WTC11 (cell line): Measurements from ENCODE around the gene PLCL2. TPM values are rescaled to one million over a fixed set of nuclear protein-coding genes. Genes with fewer than 3 reads are reported as not detected.

ENCODE experiments used
- ATAC-seq: fragments of 200-7000 bp; cut with Tn5 transposase; 2 replicates; pipeline ENCODE4 v1.10.0; 2021; ENCODE audit warnings: mild to moderate bottlenecking, moderate library complexity
- CTCF ChIA-PET: fragments of 300-600 bp; sonication (Branson Sonifier 250); formaldehyde crosslinking; loops from one replicate; lab custom pipeline; 2021; ENCODE audit warnings: antibody characterized with exemption; lab: Charles Lee
- POLR2A ChIA-PET: fragments of 350-600 bp; sonication (Branson Sonifier 250); formaldehyde crosslinking; loops from one replicate; lab custom pipeline; 2021; ENCODE audit warnings: antibody characterized with exemption; lab: Charles Lee
- DNase-seq: peaks from one replicate; pipeline ENCODE4 v3.0.0; 2021; ENCODE audit warnings: low spot score
- H3K27ac Mint-ChIP-seq: 2 replicates; pipeline ENCODE4 v1.8.0; 2021; ENCODE audit warnings: mixed read lengths
- H3K27me3 Mint-ChIP-seq: 2 replicates; pipeline ENCODE4 v1.8.0; 2021; ENCODE audit warnings: low read depth, mild to moderate bottlenecking, moderate library complexity, mixed read lengths
- H3K36me3 Mint-ChIP-seq: 2 replicates; pipeline ENCODE4 v1.8.0; 2021; ENCODE audit warnings: mixed read lengths
- H3K4me1 Mint-ChIP-seq: 2 replicates; pipeline ENCODE4 v1.8.0; 2022; ENCODE audit warnings: mixed read lengths
- H3K4me3 Mint-ChIP-seq: 2 replicates; pipeline ENCODE4 v1.8.0; 2021; ENCODE audit warnings: mild to moderate bottlenecking, moderate library complexity, mixed read lengths
- H3K9me3 Mint-ChIP-seq: 2 replicates; pipeline ENCODE4 v1.8.0; 2021; ENCODE audit warnings: mixed read lengths
- AFF4 ChIP-seq: sonication (generic); formaldehyde crosslinking; IDR thresholded peaks from 2 replicates; pipeline ENCODE4 v1.8.1; 2023; ENCODE audit warnings: mild to moderate bottlenecking, missing genetic modification reagents, borderline replicate concordance
- ATF2 ChIP-seq: sonication (generic); formaldehyde crosslinking; IDR thresholded peaks from 2 replicates; pipeline ENCODE4 v1.8.1; 2022; ENCODE audit warnings: low read depth, missing genetic modification reagents, borderline replicate concordance
- ATF3 ChIP-seq: sonication (generic); formaldehyde crosslinking; conservative IDR thresholded peaks from 2 replicates; pipeline ENCODE4 v1.8.1; 2022; ENCODE audit warnings: mild to moderate bottlenecking, missing genetic modification reagents
- CREB1 ChIP-seq: sonication (generic); formaldehyde crosslinking; IDR thresholded peaks from 2 replicates; pipeline ENCODE4 v1.8.0; 2023; ENCODE audit warnings: mild to moderate bottlenecking, missing genetic modification reagents
- CREM ChIP-seq: sonication (generic); formaldehyde crosslinking; IDR thresholded peaks from 2 replicates; pipeline ENCODE4 v1.8.1; 2022; ENCODE audit warnings: mild to moderate bottlenecking, missing genetic modification reagents, moderate library complexity
- CTCF ChIP-seq: fragments of 200-600 bp; IDR thresholded peaks from 2 replicates; pipeline ENCODE4 v1.8.0; 2022; ENCODE audit warnings: antibody characterized with exemption
- ERG ChIP-seq: fragments of 250-450 bp; sonication (Bioruptor Pico); IDR thresholded peaks from 2 replicates; pipeline ENCODE4 v1.8.0; 2021; ENCODE audit warnings: mild to moderate bottlenecking
- FOXJ3 ChIP-seq: sonication (generic); formaldehyde crosslinking; IDR thresholded peaks from 2 replicates; pipeline ENCODE4 v1.9.0; 2021; ENCODE audit warnings: missing genetic modification reagents, mild to moderate bottlenecking, borderline replicate concordance
- KAT7 ChIP-seq: sonication (generic); formaldehyde crosslinking; IDR thresholded peaks from 2 replicates; pipeline ENCODE4 v1.8.1; 2023; ENCODE audit warnings: missing genetic modification reagents, mild to moderate bottlenecking, borderline replicate concordance
- MAX ChIP-seq: sonication (generic); formaldehyde crosslinking; IDR thresholded peaks from 2 replicates; pipeline ENCODE4 v1.8.0; 2022; ENCODE audit warnings: mild to moderate bottlenecking, missing genetic modification reagents
- NR3C1 ChIP-seq: sonication (generic); formaldehyde crosslinking; conservative IDR thresholded peaks from 2 replicates; pipeline ENCODE4 v1.8.1; 2023; ENCODE audit warnings: low read depth, mild to moderate bottlenecking, missing genetic modification reagents
- PRDM15 ChIP-seq: sonication (generic); formaldehyde crosslinking; IDR thresholded peaks from 2 replicates; pipeline ENCODE4 v1.8.0; 2022; ENCODE audit warnings: missing genetic modification reagents
- SMAD3 ChIP-seq: sonication (generic); formaldehyde crosslinking; IDR thresholded peaks from 2 replicates; pipeline ENCODE4 v1.8.0; 2022; ENCODE audit warnings: missing genetic modification reagents, mild to moderate bottlenecking, borderline replicate concordance
- SOX15 ChIP-seq: fragments of 250-450 bp; sonication (Bioruptor Pico); IDR thresholded peaks from 2 replicates; pipeline ENCODE4 v1.9.0; 2021; ENCODE audit warnings: mild to moderate bottlenecking
- SP1 ChIP-seq: sonication (generic); formaldehyde crosslinking; conservative IDR thresholded peaks from 2 replicates; pipeline ENCODE4 v1.8.1; 2022; ENCODE audit warnings: missing genetic modification reagents
- ZBTB43 ChIP-seq: sonication (generic); formaldehyde crosslinking; IDR thresholded peaks from 2 replicates; pipeline ENCODE4 v1.8.1; 2023; ENCODE audit warnings: mild to moderate bottlenecking, missing genetic modification reagents
- ZNF263 ChIP-seq: sonication (generic); formaldehyde crosslinking; IDR thresholded peaks from 2 replicates; pipeline ENCODE4 v1.8.1; 2022; ENCODE audit warnings: low read depth, mild to moderate bottlenecking, moderate library complexity, missing genetic modification reagents
- ZNF425 ChIP-seq: fragments of 250-450 bp; sonication (Bioruptor Pico); conservative IDR thresholded peaks from 2 replicates; pipeline ENCODE4 v1.9.0; 2021; ENCODE audit warnings: mild to moderate bottlenecking
- ZNF671 ChIP-seq: fragments of 250-450 bp; sonication (Bioruptor Pico); IDR thresholded peaks from 2 replicates; pipeline ENCODE4 v1.8.0; 2021; ENCODE audit warnings: mild to moderate bottlenecking
- total RNA-seq: library from RNA; stranded (reverse); gene quantifications from 3 replicates; pipeline ENCODE4 v1.2.3, GENCODE V29; 2021

PLCL2 gene
- total RNA-seq, 1 experiment from 2014 or later = 11.8 TPM

- TF ChIP-seq AFF4 (no peak), CTCF (no peak), SP1 (CRISPR knock-in tag) (no peak)
- TF ChIP-seq, all 79 proteins: peak for 0
These were observed 15.2 kb downstream of the PLCL2 start (continued) for GRCh38 chr3:16899919-16900318.

- POLR2A ChIA-PET = no interaction called here
- peaks cover 71% of the 10 kb centered on the region for H3K4me1 Mint-ChIP-seq
- no peak overlapping the region for H3K27ac Mint-ChIP-seq
- DNase-seq = no peak
- ATAC-seq = no peak
- H3K9me3 Mint-ChIP-seq = no peaks in the 10 kb centered on the region
- no peaks in the 10 kb centered on the region for H3K36me3 Mint-ChIP-seq
- H3K27me3 Mint-ChIP-seq = no peaks in the 10 kb centered on the region
- H3K4me3 Mint-ChIP-seq = no peak overlapping the region
- CTCF ChIA-PET = interaction anchor here (3.1 kb wide), 1 partner anchor 17 kb away, joined by 17 read pairs; the partner anchor contains the start of gene PLCL2
- TF ChIP-seq CREM (CRISPR knock-in tag) = no peak
- TF ChIP-seq PRDM15 = no peak
- no peak for TF ChIP-seq ZNF263
- TF ChIP-seq ATF3 (CRISPR knock-in tag) = no peak
- no peak for TF ChIP-seq ZNF671 (CRISPR knock-in tag)
- no peak for TF ChIP-seq KAT7 (CRISPR knock-in tag)
- TF ChIP-seq NR3C1 = no peak
- TF ChIP-seq MAX (CRISPR knock-in tag) = no peak
- TF ChIP-seq CREB1 = no peak
- no peak for TF ChIP-seq ZBTB43 (CRISPR knock-in tag)
- TF ChIP-seq SOX15 (CRISPR knock-in tag) = no peak
- TF ChIP-seq ATF2 (CRISPR knock-in tag) = no peak
- TF ChIP-seq FOXJ3 = no peak
- TF ChIP-seq SMAD3 (CRISPR knock-in tag) = no peak
- no peak for TF ChIP-seq ZNF425 (CRISPR knock-in tag)
- no peak for TF ChIP-seq ERG (CRISPR knock-in tag)
These were observed 16.2 kb downstream of the PLCL2 start for GRCh38 chr3:16900779-16901440.
